HCT116 (cell line): ENCODE data around the gene FOXN3. TPM values are rescaled to one million over a fixed set of nuclear protein-coding genes. Genes with fewer than 3 reads are reported as not detected.

ENCODE experiments used
- ATAC-seq: fragments of 200-7000 bp; cut with Tn5 transposase; 2 replicates; pipeline ENCODE4 v1.9.1; 2020; ENCODE audit warnings: mild to moderate bottlenecking, moderate library complexity
- BruUV-seq: library from RNA; stranded (reverse); fragments of 400-500 nt; replicated peaks from 2 replicates; lab custom pipeline; 2021; lab: Mats Ljungman, UMichigan
- CTCF ChIA-PET: fragments of 300-600 bp; sonication (Branson Sonifier 250); formaldehyde crosslinking; loops from one replicate; lab custom pipeline; 2021; ENCODE audit warnings: antibody characterized with exemption; lab: Charles Lee
- POLR2A ChIA-PET: fragments of 300-600, 350-600 bp; sonication (Branson Sonifier 250); formaldehyde crosslinking; loops from one replicate; lab custom pipeline; 2021; ENCODE audit warnings: antibody characterized with exemption; lab: Charles Lee
- RAD21 ChIA-PET, 2 experiments: fragments of 300-600 bp; sonication (Branson Sonifier 250); formaldehyde crosslinking; loops; one replicate each; lab custom pipeline; 2023; ENCODE audit warnings: low total read pairs in 2 of 2; ENCODE audit not compliant: uncharacterized antibody in 2 of 2, unreplicated experiment in 2 of 2, low non-redundant PET in 1 of 2; lab: Charles Lee
- DNase-seq: peaks from one replicate; pipeline ENCODE4 v3.0.0-alpha.2; 2010; ENCODE audit warnings: low read depth, low spot score
- H2AFZ ChIP-seq: fragments of 200-600 bp; shearing (Covaris generic), sonication (generic); 2 replicates; pipeline ENCODE4 v1.6.1; 2017; ENCODE audit warnings: low read depth, mixed run types, mixed read lengths, antibody characterized with exemption, low read length; ENCODE audit not compliant: poor library complexity, severe bottlenecking
- H3K27ac ChIP-seq: 2 replicates; pipeline ENCODE4 v1.5.1; 2012; ENCODE audit warnings: low read depth, low read length
- H3K27me3 ChIP-seq: fragments of 200-600 bp; sonication (generic); 2 replicates; pipeline ENCODE4 v1.6.1; 2016; ENCODE audit warnings: mixed run types, low read length, mixed read lengths; ENCODE audit not compliant: insufficient read depth
- H3K36me3 ChIP-seq, 2 experiments: fragments of 200-500 bp in 1 of 2; fragments of 200-600 bp in 1 of 2; sonication (Bioruptor generic) in 1 of 2; sonication (generic) in 1 of 2; 2 replicates each; pipeline versions ENCODE4 v1.5.1 to v1.6.1; 2014 to 2016; ENCODE audit warnings: low read length in 2 of 2, inconsistent platforms in 1 of 2, mixed read lengths in 1 of 2, mixed run types in 1 of 2; ENCODE audit not compliant: insufficient read depth in 2 of 2, control insufficient read depth in 1 of 2
- H3K4me1 ChIP-seq, 2 experiments: fragments of 200-600 bp in 1 of 2; sonication (generic) in 1 of 2; 2 replicates each; pipeline versions ENCODE4 v1.5.1 to v1.6.1; 2012 to 2017; ENCODE audit warnings: low read length in 2 of 2, inconsistent platforms in 1 of 2, mild to moderate bottlenecking in 1 of 2, mixed read lengths in 1 of 2, mixed run types in 1 of 2, moderate library complexity in 1 of 2; ENCODE audit not compliant: insufficient read depth in 2 of 2, control insufficient read depth in 1 of 2
- H3K4me2 ChIP-seq: fragments of 200-600 bp; sonication (generic); 2 replicates; pipeline ENCODE4 v1.6.1; 2017; ENCODE audit warnings: mixed run types, low read length, mixed read lengths
- H3K4me3 ChIP-seq, 2 experiments: fragments of 200-600 bp in 1 of 2; sonication (generic) in 1 of 2; replicated peaks in 1 of 2; 2 replicates each; pipeline ENCODE4 v1.5.1; 2011 to 2016; ENCODE audit warnings: low read length in 2 of 2, control low read depth in 1 of 2, low read depth in 1 of 2, mild to moderate bottlenecking in 1 of 2, mixed read lengths in 1 of 2, mixed run types in 1 of 2
- H3K79me2 ChIP-seq: fragments of 200-600 bp; sonication (generic); 2 replicates; pipeline ENCODE4 v1.6.1; 2017; ENCODE audit warnings: mild to moderate bottlenecking, mixed run types, low read length, moderate library complexity, mixed read lengths; ENCODE audit not compliant: insufficient read depth
- H3K9ac ChIP-seq: fragments of 200-600 bp; sonication (generic); 2 replicates; pipeline ENCODE4 v1.6.1; 2016; ENCODE audit warnings: low read length, mixed read lengths
- H3K9me2 ChIP-seq: fragments of 200-600 bp; sonication (generic), shearing (Covaris generic); 2 replicates; pipeline ENCODE4 v1.6.1; 2017; ENCODE audit warnings: mixed run types, mild to moderate bottlenecking, moderate library complexity; ENCODE audit not compliant: insufficient read depth
- H3K9me3 ChIP-seq, 2 experiments: fragments of 200-500 bp in 1 of 2; fragments of 200-600 bp in 1 of 2; sonication (Bioruptor generic) in 1 of 2; sonication (generic) in 1 of 2; 2 replicates each; pipeline ENCODE4 v1.6.1; 2014 to 2017; ENCODE audit warnings: low read length in 2 of 2, mixed read lengths in 2 of 2, inconsistent platforms in 1 of 2, low read depth in 1 of 2, mild to moderate bottlenecking in 1 of 2, mixed run types in 1 of 2, moderate library complexity in 1 of 2; ENCODE audit not compliant: control insufficient read depth in 1 of 2, insufficient read depth in 1 of 2
- H4K20me1 ChIP-seq: fragments of 200-600 bp; sonication (generic), shearing (Covaris generic); 2 replicates; pipeline ENCODE4 v1.6.1; 2017; ENCODE audit warnings: mixed run types, mild to moderate bottlenecking, moderate library complexity; ENCODE audit not compliant: insufficient read depth
- ATF3 ChIP-seq: IDR thresholded peaks from 2 replicates; pipeline ENCODE4 v1.6.1; 2012
- ELF1 ChIP-seq: IDR thresholded peaks from 2 replicates; pipeline ENCODE4 v1.6.1; 2012; ENCODE audit warnings: low read depth, borderline replicate concordance
- EZH2 ChIP-seq: fragments of 200-600 bp; sonication (generic); IDR thresholded peaks from 2 replicates; pipeline ENCODE4 v1.6.1; 2017; ENCODE audit warnings: antibody characterized with exemption, mixed run types
- FOSL1 ChIP-seq: IDR thresholded peaks from 2 replicates; pipeline ENCODE4 v1.6.1; 2012; ENCODE audit warnings: low read depth
- MAX ChIP-seq: IDR thresholded peaks from 2 replicates; pipeline ENCODE4 v1.6.1; 2012
- RAD21 ChIP-seq: IDR thresholded peaks from 2 replicates; pipeline ENCODE4 v1.6.1; 2012; ENCODE audit warnings: low read depth, mild to moderate bottlenecking
- SIN3A ChIP-seq: IDR thresholded peaks from 2 replicates; pipeline ENCODE4 v1.6.1; 2012; ENCODE audit warnings: low read depth
- SRF ChIP-seq: IDR thresholded peaks from 2 replicates; pipeline ENCODE4 v1.6.1; 2012; ENCODE audit warnings: low read depth
- TCF7L2 ChIP-seq: IDR thresholded peaks from 2 replicates; pipeline ENCODE4 v1.7.0; 2011; ENCODE audit warnings: borderline replicate concordance, inconsistent platforms; ENCODE audit not compliant: insufficient read depth, insufficient read length; ENCODE audit errors: extremely low read depth
- YY1 ChIP-seq: IDR thresholded peaks from 2 replicates; pipeline ENCODE4 v1.6.1; 2011; ENCODE audit warnings: low read length, low read depth, moderate library complexity, mild to moderate bottlenecking; ENCODE audit not compliant: insufficient replicate concordance; ENCODE audit errors: extremely low read depth
- ZFX ChIP-seq: fragments of 450-650 bp; IDR thresholded peaks from 2 replicates; pipeline ENCODE4 v1.6.1; 2017
- ZNF274 ChIP-seq: fragments of 200-500 bp; sonication (Bioruptor generic); IDR thresholded peaks from 2 replicates; pipeline ENCODE4 v1.6.1; 2014; ENCODE audit warnings: mild to moderate bottlenecking, low read depth, low read length, inconsistent platforms
- intact Hi-C: fragments of 100-400 bp; cut with micrococcal nuclease; formaldehyde crosslinking; loops from 2 replicates; pipeline ENCODE4 v1.10.0; 2022
- total RNA-seq: library from RNA; stranded (reverse); gene quantifications from one replicate; pipeline ENCODE4 v1.2.1, GENCODE V29; 2021; ENCODE audit not compliant: unreplicated experiment
- TF ChIP-seq, protein P1 (sequence below), 3 experiments: fragments of 200-600 bp in 1 of 3; sonication (generic) in 1 of 3; IDR thresholded peaks in 2 of 3; conservative IDR thresholded peaks in 1 of 3; 2 replicates each; pipeline ENCODE4 v1.5.1; 2012 to 2017; ENCODE audit warnings: low read depth in 2 of 3, low read length in 2 of 3, antibody characterized with exemption in 1 of 3, borderline replicate concordance in 1 of 3, control low read depth in 1 of 3, mild to moderate bottlenecking in 1 of 3, mixed read lengths in 1 of 3, mixed run types in 1 of 3, moderate library complexity in 1 of 3; ENCODE audit not compliant: insufficient read depth in 1 of 3

Gene FOXN3
- total RNA-seq, 1 experiment from 2014 or later = 20.0 TPM

DNA sequence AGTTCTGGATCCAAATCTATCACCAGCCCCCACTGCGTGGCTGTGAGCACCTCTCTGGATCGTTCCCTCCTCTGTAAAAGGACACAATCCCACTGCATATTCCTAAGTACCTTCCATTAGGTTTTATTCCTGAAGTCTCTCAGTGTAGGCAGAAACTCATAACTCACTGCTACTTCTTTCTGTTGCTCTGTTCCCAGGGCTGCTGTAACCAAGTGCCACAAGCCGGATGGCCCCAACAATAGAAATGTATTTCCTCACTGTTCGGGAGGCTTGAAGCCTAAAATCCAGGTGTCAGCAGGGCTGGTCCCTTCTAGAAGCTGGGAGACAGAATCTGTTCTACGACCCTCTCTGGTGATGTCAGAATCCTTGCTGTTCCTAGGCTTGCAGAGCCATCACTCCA, 24.9 kb downstream of the FOXN3 start:
- Histone ChIP-seq H3K9me2 (no peaks in the 10 kb centered on the region), H3K27me3 (no peaks in the 10 kb centered on the region), H3K4me1 (peaks cover 0 to 5% of the 10 kb centered on the region in 2 experiments; a peak in 1 of 4 replicates), H3K4me3 (no peak overlapping the region), H3K79me2 (0 out of 2 replicates have a peak, but pooled peaks cover 2% of the 10 kb centered on the region), H3K36me3 (no peaks in the 10 kb centered on the region), H4K20me1 (no peaks in the 10 kb centered on the region), H3K27ac (no peak overlapping the region), H3K9ac (no peak overlapping the region), H2AFZ (no peak overlapping the region), H3K9me3 (no peaks in the 10 kb centered on the region), H3K4me2 (no peak overlapping the region)
- intact Hi-C loops = no loop called here
- ChIA-PET RAD21 (no interaction called here), CTCF (no interaction called here), POLR2A (no interaction called here)
- ATAC-seq = no peak
- BruUV-seq = no TSS peak
- DNase-seq = no peak
- TF ChIP-seq ZFX = no peak
- TF ChIP-seq RAD21 = no peak
- TF ChIP-seq FOSL1 = no peak
- TF ChIP-seq ELF1 = no peak
- TF ChIP-seq EZH2 = no peak
- TF ChIP-seq SIN3A = no peak
- TF ChIP-seq, protein P1, sequence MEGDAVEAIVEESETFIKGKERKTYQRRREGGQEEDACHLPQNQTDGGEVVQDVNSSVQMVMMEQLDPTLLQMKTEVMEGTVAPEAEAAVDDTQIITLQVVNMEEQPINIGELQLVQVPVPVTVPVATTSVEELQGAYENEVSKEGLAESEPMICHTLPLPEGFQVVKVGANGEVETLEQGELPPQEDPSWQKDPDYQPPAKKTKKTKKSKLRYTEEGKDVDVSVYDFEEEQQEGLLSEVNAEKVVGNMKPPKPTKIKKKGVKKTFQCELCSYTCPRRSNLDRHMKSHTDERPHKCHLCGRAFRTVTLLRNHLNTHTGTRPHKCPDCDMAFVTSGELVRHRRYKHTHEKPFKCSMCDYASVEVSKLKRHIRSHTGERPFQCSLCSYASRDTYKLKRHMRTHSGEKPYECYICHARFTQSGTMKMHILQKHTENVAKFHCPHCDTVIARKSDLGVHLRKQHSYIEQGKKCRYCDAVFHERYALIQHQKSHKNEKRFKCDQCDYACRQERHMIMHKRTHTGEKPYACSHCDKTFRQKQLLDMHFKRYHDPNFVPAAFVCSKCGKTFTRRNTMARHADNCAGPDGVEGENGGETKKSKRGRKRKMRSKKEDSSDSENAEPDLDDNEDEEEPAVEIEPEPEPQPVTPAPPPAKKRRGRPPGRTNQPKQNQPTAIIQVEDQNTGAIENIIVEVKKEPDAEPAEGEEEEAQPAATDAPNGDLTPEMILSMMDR (IDR thresholded peaks at IDR 0.05 in 2 of 3, conservative IDR thresholded peaks at IDR 0.05 in 1 of 3; ENCODE audit: borderline replicate concordance in 1 of 3, insufficient read depth in 1 of 3, low read depth in 2 of 3, low read length in 2 of 3) = no peak
- no peak for TF ChIP-seq ATF3
- TF ChIP-seq ZNF274 = no peak
- no peak for TF ChIP-seq SRF
- no peak for TF ChIP-seq YY1
- TF ChIP-seq TCF7L2 = no peak
- TF ChIP-seq MAX = no peak
